Kidney (tissue), 14 donors: Measurements from ENCODE around the gene GPRC5C. TPM values are rescaled to one million over a fixed set of nuclear protein-coding genes. Genes with fewer than 3 reads are reported as not detected.
A peak's percentile ranks its signal among the peaks of the same experiment; 100 is the strongest.

Source experiments
- DNase-seq, 5 donors: peaks; one replicate each; pipeline ENCODE4 v3.0.0-alpha.2; 2013 to 2020
- FAIRE-seq: peaks from 2 replicates; lab custom pipeline; 2012; peaks lifted over from hg19 to GRCh38; lab: Jason Lieb, UNC
- H3K27ac ChIP-seq, 2 donors: one replicate each; pipeline ENCODE4 v1.7.0; 2013; ENCODE audit warnings: low read depth in 2 of 2, low read length in 2 of 2, inconsistent platforms in 1 of 2
- H3K27me3 ChIP-seq: one replicate; pipeline ENCODE4 v1.7.1; 2013; ENCODE audit warnings: low read length, inconsistent platforms; ENCODE audit not compliant: control insufficient read depth, insufficient read depth
- H3K36me3 ChIP-seq, 3 donors: one replicate each; pipeline versions ENCODE4 v1.7.0 to v1.7.1; 2013; ENCODE audit warnings: low read length in 3 of 3, control low read depth in 1 of 3, inconsistent platforms in 1 of 3; ENCODE audit not compliant: insufficient read depth in 3 of 3, control insufficient read depth in 2 of 3
- H3K4me1 ChIP-seq, 3 donors: one replicate each; pipeline versions ENCODE4 v1.7.0 to v1.7.1; 2013; ENCODE audit warnings: low read length in 3 of 3, inconsistent platforms in 1 of 3, low read depth in 1 of 3; ENCODE audit not compliant: control insufficient read depth in 2 of 3, insufficient read depth in 2 of 3
- H3K4me3 ChIP-seq, 3 donors: one replicate each; pipeline versions ENCODE4 v1.7.0 to v1.8.1; 2013; ENCODE audit warnings: low read length in 3 of 3, control low read depth in 1 of 3, inconsistent platforms in 1 of 3
- H3K9ac ChIP-seq, 3 donors: one replicate each; pipeline versions ENCODE4 v1.7.0 to v1.7.1; 2013; ENCODE audit warnings: low read length in 3 of 3, control low read depth in 1 of 3, inconsistent platforms in 1 of 3
- H3K9me3 ChIP-seq, 3 donors: one replicate each; pipeline versions ENCODE4 v1.7.0 to v1.7.1; 2013; ENCODE audit warnings: low read length in 3 of 3, control low read depth in 1 of 3, inconsistent platforms in 1 of 3; ENCODE audit not compliant: control insufficient read depth in 2 of 3, insufficient read depth in 1 of 3
- intact Hi-C: fragments of 100-400 bp; cut with DNase I; formaldehyde crosslinking; loops from one replicate; pipeline ENCODE4 v1.11.1; 2022
- polyA plus RNA-seq: library from polyadenylated mRNA; stranded (reverse); fragments of 350-450 nt; fragmentation: Illumina TruSeq; extraction: RNeasy Lipid Tissue Mini Kit (QIAGEN cat#74804); gene quantifications from one replicate; pipeline ENCODE4 v1.2.3, GENCODE V29; 2014; ENCODE audit warnings: low read depth, low replicate concordance; ENCODE audit not compliant: insufficient read depth
- total RNA-seq: library from RNA; stranded (reverse); fragmentation: NEBNext Ultra II Directional; extraction: Animal tissue kit (Norgen Biotek cat#: 25700); gene quantifications from one replicate; pipeline ENCODE4 v1.2.1, GENCODE V29; 2021
- TF ChIP-seq, protein P1 (sequence below): IDR thresholded peaks from 3 replicates; pipeline ENCODE4 v1.5.1; 2012; ENCODE audit warnings: mild to moderate bottlenecking, moderate library complexity, borderline replicate concordance; ENCODE audit not compliant: insufficient read depth; ENCODE audit errors: extremely low read depth
- donor health status: control.
- donor health status: control.
- donor health status: control.
- donor health status: control.
- donor health status: control.
- donor health status: DM: yes; HTN: yes; CAD: no.
- donor health status: Normal renal cell carcinoma (clear cell type).

The GPRC5C gene
- total and polyA plus RNA-seq, 2 donors from 2014 or later: 242 to 358 TPM

DNA sequence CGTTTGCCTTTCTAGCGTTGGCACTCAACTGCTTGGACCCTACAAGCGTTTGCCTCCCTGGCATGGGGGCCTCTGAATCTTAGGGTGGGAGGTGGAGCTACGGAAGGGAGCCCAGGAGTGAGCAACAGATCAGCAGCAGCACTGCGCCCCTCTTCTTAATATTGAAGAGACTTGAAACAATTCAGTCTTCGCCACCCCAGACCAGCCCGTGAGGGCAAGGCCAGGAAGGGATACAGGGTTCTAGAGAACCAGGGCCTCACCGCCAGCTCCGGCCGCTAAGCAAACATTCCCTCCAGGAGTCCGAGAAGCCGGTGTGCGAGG is 1.5 kb upstream of the GPRC5C start:
- Histone ChIP-seq H3K4me3 (peak overlapping the region; percentile 1 to 85 (median 50)), H3K9ac (peak overlapping the region; percentile 11 to 91 (median 30)), H3K9me3 (no peaks in the 10 kb centered on the region), H3K36me3 (no peaks in the 10 kb centered on the region), H3K4me1 (peaks cover 3 to 37% (median 34%) of the 10 kb centered on the region in 3 donors), H3K27me3 (no peaks in the 10 kb centered on the region), H3K27ac (peak overlapping the region; percentile 97 to 100)
- no peak for FAIRE-seq
- DNase-seq: peak in 1 of 5 donors; percentile 47
- intact Hi-C loops: no loop called here
- TF ChIP-seq, protein P1, sequence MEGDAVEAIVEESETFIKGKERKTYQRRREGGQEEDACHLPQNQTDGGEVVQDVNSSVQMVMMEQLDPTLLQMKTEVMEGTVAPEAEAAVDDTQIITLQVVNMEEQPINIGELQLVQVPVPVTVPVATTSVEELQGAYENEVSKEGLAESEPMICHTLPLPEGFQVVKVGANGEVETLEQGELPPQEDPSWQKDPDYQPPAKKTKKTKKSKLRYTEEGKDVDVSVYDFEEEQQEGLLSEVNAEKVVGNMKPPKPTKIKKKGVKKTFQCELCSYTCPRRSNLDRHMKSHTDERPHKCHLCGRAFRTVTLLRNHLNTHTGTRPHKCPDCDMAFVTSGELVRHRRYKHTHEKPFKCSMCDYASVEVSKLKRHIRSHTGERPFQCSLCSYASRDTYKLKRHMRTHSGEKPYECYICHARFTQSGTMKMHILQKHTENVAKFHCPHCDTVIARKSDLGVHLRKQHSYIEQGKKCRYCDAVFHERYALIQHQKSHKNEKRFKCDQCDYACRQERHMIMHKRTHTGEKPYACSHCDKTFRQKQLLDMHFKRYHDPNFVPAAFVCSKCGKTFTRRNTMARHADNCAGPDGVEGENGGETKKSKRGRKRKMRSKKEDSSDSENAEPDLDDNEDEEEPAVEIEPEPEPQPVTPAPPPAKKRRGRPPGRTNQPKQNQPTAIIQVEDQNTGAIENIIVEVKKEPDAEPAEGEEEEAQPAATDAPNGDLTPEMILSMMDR: no peak

DNA sequence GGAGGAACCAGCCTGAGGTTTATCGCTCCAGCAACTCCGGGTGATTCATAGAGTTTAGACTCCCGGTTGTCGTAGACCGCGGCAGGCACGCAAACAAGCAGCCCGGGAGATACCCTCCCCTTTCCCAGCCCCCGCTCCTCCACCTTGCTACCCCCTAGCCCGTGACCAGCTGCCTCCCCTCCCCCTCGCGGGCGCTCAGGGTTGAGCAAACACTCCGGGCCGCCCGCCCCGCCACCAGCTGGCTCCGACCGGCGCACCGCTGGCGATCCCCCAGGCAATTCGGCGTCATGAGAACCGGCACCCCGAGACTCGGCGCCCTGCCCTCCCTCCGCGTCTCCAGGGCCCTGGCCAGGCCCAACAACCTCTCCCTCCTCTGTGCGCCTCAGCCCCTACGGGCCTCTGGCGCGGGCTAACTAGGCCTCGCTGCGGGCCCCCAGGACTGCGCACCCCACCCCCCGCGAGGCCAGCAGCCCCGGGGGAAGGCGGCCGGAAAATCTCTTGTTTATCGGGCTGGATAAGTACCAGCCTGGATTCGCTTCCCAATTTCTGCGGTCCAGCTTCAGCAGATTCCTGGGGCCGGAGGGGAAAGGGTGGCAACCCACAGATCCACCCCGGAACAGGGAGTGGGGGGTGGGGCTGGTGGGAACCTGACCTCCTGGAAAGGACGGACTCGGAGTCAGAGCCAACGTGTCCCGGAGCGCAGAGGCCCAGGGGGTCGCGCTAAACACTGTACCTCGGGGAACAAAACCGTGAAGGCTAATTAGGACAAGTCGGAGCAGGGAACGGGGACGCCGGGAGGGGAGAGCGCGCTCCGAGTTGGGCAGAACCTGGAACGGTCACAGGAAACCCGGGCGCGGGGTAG is 951 bp upstream of the GPRC5C start:
- no peaks in the 10 kb centered on the region for H3K27me3 ChIP-seq
- H3K27ac ChIP-seq: peak overlapping the region; percentile 97 to 100
- H3K4me1 ChIP-seq: peaks cover 3 to 40% (median 39%) of the 10 kb centered on the region in 3 donors
- H3K9ac ChIP-seq: peak overlapping the region; percentile 30 to 91 (median 89)
- TF ChIP-seq, protein P1: no peak
- peak; percentile 97 to 99 (median 98) for DNase-seq
- peak overlapping the region; percentile 58 to 85 (median 83) for H3K4me3 ChIP-seq
- intact Hi-C loops: no loop called here
- no peaks in the 10 kb centered on the region for H3K36me3 ChIP-seq
- H3K9me3 ChIP-seq: no peaks in the 10 kb centered on the region
- FAIRE-seq: no peak

DNA sequence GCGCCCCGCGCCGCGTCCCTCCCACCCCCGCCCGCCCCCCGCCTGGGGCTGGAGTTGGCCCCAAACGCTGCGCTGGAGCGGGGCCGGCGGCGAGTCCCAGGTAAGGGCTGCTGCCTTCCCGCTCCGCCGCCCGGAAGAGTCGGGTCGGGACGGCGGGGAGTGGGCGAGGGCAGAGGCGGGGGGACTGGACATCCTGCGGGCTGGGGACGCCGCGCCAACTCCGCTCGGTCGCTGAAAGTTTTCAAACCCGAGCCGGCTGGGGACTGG is 469 bp downstream of the GPRC5C start:
- intact Hi-C loops: no loop called here
- DNase-seq: peak in 3 of 5 donors; percentile 35 to 77 (median 60)
- peak overlapping the region in 1 of 3 donors; percentile 92 for H3K4me3 ChIP-seq
- FAIRE-seq: no peak
- no peaks in the 10 kb centered on the region for H3K27me3 ChIP-seq
- peaks cover 0 to 39% (median 30%) of the 10 kb centered on the region in 3 donors for H3K4me1 ChIP-seq
- H3K36me3 ChIP-seq: no peaks in the 10 kb centered on the region
- H3K9ac ChIP-seq: peak overlapping the region in 1 of 3 donors; percentile 97
- TF ChIP-seq, protein P1: no peak
- H3K9me3 ChIP-seq: no peaks in the 10 kb centered on the region
- peak overlapping the region; percentile 97 to 100 for H3K27ac ChIP-seq
